HG02943 (cell line): ENCODE results near the gene NINJ1.
"Not testable (repeated sequence)": the region's sequence is repeated elsewhere in the genome, so short reads cannot be mapped to it uniquely, and the experiment has no call there.

ENCODE experiments used
- ATAC-seq: cut with Tn5 transposase; IDR thresholded peaks from one replicate; pipeline ENCODE4 v1.9.1; 2021; ENCODE audit warnings: mild to moderate bottlenecking, low read depth, moderate library complexity; ENCODE audit not compliant: unreplicated experiment

The NINJ1 gene

GRCh38 chr9:93161786-93162562 lies 27.9 kb upstream of the NINJ1 start:
- no peak for ATAC-seq

- no peak for ATAC-seq
These were observed 25.8 kb upstream of the NINJ1 start for GRCh38 chr9:93159601-93160471.

DNA sequence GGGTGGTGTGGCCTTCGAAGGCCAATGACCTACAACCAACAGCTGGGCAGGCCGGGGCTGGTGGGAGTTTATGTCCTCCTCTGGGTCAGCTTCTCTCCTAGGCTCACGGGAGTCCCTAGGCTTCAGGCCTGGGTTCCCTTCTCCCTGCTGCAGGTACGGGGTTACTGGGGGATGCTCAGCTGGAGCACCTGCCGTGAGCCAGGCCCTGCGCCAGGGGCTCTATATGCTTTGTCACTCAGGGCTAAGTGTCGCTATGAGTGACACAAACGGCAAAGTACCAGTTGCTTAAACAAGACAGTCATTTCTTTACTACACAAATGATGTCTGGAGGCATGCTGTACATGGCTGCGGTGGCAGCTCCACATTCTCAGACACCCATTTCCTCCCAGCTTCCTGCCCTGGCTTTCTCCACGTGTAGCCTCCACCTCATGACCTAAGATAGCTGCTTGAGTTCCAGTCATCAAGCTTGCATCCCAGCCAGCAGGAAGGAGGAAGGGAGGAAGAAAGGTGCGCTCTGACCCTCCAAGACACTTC lies 22.5 kb upstream of the NINJ1 start:
- no peak for ATAC-seq

DNA sequence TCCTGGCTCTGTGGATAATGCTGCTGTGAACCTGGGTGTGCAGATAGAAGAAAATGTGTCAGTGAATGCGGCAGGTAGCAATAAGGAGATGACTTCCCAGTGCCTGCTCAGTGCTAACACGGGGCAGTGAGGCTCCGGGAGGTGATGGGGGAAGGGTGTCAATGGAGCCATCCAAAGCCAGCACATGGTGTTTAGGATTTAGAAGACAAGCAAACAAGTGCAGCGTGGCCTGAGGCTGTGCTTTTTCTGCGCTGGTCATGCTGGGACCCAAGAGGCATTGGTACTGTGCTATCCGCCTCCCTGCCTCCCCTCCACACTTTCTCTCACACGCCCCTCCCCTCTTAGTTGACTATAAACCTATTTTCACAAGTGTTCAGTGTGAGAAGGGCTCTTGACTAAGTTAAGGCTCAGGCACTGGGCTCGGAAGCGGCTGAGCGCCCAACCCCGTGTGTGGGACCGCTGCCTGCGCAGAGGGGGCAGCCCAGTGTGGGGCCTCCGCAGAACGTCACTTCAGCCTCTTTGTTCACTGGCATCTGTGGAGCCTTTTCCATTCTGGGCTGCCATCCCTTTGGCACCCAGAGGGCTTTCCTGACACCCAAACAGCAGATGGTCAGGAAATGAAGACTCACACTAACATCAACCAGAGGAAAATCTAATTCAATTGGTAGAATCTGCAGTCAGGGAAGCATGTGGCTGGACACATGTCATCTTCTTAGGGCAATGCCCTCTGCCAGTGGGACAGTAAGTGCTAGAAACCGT lies 21.8 kb upstream of the NINJ1 start:
- ATAC-seq: no peak

DNA sequence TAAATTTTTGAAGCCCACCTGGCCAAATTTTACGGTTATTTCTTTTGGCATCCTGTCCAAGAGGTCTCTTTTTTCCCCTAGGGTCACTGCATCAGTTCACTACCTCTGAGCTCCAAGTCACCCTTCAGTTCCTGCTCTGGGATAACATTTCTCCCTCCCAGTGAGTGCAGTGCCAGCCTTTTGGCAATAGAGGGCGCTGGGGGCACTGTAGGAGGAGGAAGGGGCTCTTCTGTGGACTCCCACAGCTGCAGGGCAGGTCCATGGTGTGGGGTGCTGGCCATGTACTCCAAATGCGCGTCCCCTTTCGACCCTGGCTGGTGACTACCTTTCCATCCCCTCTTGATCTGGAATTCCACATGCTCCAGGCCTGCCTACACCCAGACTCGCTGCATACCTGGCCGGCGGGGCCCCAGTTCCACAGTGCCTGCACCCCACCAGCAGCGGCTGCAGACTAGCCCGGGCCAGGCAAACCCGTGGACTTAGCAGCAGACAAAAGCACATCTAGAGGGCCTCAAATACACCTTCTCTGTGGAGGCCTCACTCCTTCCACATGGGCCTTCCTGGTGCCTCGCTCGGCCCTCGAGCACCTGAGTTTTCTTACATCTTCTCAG lies 20.3 kb upstream of the NINJ1 start:
- no peak for ATAC-seq

DNA sequence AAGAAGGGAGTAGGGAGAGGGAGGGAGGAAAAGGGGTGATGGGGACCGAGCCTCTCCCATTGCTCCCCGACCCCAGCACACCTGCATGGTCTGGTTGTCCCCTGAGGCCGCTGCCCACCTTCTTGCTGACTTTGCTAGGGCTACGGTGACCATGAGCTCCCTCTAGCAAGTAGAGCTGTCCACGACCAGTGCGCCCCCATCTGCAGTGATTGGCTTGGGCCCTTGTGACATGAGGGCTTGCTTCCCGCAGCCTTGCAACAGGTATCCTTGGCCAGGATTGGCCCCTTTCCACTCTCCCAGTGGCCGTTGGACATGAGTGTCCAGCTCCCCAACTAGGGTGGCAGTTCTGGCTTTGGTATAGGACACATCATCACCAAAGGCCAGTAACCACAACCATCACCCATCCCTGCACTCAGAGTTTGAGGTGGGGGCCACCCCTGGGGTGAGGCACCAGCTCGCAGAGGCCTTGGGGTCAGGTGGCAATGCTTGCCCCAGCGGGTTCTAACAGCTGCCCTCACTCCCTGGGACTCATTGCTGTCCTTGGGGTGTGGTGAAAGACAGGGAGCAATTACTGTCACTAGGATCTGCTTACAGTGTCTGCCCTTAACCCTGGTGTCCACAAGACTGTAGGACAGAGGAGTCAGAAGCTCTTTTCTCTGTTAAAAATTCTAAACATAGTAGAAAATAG lies 17.2 kb upstream of the NINJ1 start:
- ATAC-seq: no peak

GRCh38 chr9:93149361-93149760 lies 15.3 kb upstream of the NINJ1 start:
- no peak for ATAC-seq

GRCh38 chr9:93148721-93149120 lies 14.7 kb upstream of the NINJ1 start:
- ATAC-seq: no peak

DNA sequence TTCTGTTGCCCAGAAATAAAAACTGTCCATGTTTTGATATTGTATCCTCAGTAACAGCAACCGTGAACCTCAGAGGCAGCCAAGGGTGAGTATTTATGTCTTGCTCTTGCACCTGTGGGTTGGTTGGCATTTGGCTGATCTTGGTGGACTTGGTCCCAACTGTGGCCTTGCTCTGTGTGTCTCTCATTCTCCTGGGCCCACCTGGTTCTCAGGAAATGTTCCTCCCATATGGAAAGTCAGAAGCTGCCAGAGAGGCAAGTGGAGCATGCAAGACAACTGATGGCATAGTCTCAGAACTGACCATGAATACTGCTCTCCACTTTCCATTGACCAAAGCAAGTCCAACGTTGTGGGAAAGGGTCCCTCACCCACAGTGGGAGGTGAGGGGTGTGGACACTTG lies 13.6 kb upstream of the NINJ1 start:
- no peak for ATAC-seq

- ATAC-seq: not testable (repeated sequence)
These were observed 12.6 kb upstream of the NINJ1 start for GRCh38 chr9:93146696-93147095.

DNA sequence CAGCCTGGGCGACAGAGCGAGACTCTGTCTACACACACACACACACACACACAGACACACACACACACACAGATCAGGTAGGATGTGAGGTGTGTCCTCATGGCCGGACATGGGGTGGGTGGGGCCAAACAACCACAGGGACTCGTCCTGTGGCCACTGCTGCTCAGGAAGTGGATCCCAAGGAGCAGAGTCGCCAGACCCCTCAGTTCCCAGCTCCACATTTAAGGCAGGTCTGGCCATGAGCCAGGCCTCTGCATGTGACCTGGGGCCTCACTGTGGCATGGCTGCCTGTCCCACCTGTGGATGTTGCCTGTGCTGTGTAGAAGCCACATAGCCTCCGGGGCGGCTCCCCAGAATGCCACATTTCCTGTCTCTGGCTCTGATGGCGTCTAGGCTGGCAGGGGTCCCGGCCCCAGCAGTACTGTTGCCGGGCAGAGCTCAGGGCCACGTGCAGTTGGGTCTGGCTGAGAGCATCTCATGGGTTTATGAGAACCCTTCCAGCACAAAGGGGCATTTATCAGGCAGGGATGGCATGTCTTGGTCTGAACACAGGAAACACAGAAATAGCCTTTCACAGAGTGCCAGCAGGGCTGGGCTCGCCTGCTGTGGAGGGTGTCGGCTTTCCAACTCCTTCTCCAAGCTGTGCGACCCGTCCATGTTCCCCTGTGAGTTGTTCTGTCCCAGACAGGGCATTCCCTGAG lies 9.9 kb upstream of the NINJ1 start:
- no peak for ATAC-seq

GRCh38 chr9:93141771-93142483 lies 7.9 kb upstream of the NINJ1 start:
- ATAC-seq: no peak

DNA sequence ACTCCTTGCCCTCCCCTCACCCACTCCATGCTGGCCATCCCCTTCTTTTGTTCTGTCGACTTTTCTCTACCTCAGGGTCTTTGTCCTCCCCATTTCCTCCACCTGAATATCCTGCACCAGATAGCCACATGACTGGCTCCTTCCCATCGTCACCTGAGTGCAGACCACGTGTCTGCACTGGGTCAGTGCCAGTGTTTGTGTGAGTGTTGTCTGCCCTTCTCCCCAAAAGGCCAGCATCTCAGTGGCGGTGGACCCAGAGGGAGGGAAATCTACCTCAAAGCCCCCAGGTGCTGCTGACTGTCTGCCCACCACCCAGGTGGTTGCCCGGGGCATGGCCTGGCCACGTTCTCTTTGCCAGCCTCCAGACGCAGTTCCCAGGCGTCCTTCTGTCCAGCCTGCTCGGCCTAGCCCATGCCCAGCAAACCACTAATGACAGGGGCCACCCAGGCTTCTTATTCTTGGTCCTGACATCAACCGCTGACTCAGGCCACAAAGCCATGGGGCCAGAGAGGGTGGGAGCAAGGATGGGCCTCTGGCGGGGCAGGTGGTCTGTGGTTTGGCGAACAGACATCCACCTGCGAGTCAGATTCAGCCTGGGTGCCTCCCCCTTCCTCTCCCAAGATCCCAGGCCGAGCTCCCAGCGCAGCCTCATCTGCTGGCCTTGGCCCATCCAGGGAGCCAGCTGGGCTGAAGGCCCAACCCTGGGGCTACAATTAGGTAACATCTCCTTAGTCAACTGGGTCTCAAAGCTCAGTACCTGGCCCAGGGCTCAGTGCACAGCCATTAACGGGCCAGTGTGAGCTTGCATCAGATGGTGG lies 5.5 kb upstream of the NINJ1 start:
- ATAC-seq: no peak

DNA sequence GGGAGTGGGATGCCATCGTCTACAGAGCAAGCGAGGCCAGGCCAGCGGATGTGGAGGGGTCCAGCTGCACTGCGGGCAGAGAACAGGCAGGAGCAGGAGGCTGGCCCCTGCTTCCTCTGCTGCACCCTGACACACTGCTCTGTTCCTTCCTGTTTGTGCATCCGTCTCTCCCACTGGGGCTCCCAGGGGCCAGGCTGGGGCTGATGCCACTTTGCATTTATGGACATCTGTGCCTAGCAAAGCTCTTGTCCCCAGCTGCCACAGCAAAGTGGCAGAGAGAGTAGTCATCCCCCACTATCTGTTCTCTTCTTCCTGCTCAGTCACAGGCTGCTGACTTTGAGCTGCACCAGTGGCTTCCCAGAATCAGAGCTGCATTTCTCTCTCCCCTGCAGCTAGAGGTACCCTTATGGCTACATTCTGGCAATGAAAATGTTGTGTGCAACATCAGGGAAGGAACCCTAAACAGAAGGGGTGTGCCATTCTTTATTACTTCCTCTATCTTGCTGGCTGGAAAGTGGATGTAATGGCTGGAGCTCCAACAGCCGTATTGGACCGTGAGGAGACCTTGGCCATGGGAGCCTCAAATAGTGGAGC lies 4.2 kb upstream of the NINJ1 start:
- ATAC-seq: no peak

- no peak for ATAC-seq
These were observed 3.3 kb upstream of the NINJ1 start for GRCh38 chr9:93137362-93137761.

DNA sequence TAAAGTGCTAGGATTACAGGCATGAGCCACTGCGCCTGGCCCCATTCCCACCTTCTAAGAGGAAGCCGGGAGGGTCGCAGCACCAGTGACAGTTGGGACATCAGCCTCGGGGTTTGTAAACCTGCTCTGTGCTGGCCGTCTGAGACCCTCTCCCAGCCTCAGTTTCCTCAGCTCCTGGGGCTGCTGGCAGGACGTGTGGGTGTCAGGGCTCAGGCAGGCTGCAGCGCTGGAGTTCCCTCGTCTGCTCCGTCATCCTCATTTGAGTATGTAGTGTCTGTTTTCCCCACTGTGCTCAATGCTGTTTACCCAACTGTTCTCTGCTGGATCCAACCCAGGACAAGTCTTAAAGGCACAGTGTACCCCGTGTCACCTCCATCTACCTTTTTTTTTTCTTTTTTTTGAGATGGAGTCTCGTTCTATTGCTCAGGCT lies 2.0 kb upstream of the NINJ1 start:
- no peak for ATAC-seq

- no peak for ATAC-seq
These were observed 841 bp upstream of the NINJ1 start for GRCh38 chr9:93134740-93135444.
